HepG2 (cell line): ENCODE data around the gene CCNYL1. TPM values are rescaled to one million over a fixed set of nuclear protein-coding genes. Genes with fewer than 3 reads are reported as not detected.

Source experiments
- CBFB ChIP-seq: sonication (generic); formaldehyde crosslinking; IDR thresholded peaks from 2 replicates; pipeline ENCODE4 v1.4.0; 2020; ENCODE audit warnings: missing genetic modification reagents
- CBX2 ChIP-seq, 2 experiments: fragments of 200-600 bp in 1 of 2; sonication (generic); formaldehyde crosslinking in 1 of 2; IDR thresholded peaks; 2 replicates each; pipeline versions ENCODE4 v1.7.0 to v1.8.1; 2018 to 2022; ENCODE audit warnings: low read depth in 2 of 2, low read length in 1 of 2, mild to moderate bottlenecking in 1 of 2, missing genetic modification reagents in 1 of 2
- CBX5 ChIP-seq: sonication (generic); formaldehyde crosslinking; IDR thresholded peaks from 2 replicates; pipeline ENCODE4 v1.4.0; 2020; ENCODE audit warnings: missing genetic modification reagents, borderline replicate concordance
- CENPX ChIP-seq: sonication (generic); formaldehyde crosslinking; IDR thresholded peaks from 2 replicates; pipeline ENCODE4 v1.9.0; 2021; ENCODE audit warnings: mild to moderate bottlenecking, missing genetic modification reagents, moderate library complexity
- CERS6 ChIP-seq: sonication (generic); formaldehyde crosslinking; IDR thresholded peaks from 2 replicates; pipeline ENCODE4 v1.5.0; 2020; ENCODE audit warnings: missing genetic modification reagents
- GABPB1 ChIP-seq: IDR thresholded peaks from 2 replicates; pipeline ENCODE4 v1.6.1; 2016; ENCODE audit warnings: mild to moderate bottlenecking, missing genetic modification reagents, moderate library complexity, missing compliant biosample characterization
- GLI4 ChIP-seq: sonication (generic); formaldehyde crosslinking; IDR thresholded peaks from 2 replicates; pipeline ENCODE4 v1.5.1; 2020; ENCODE audit warnings: missing genetic modification reagents, mild to moderate bottlenecking, moderate library complexity, borderline replicate concordance
- HNRNPL ChIP-seq: fragments of 200-400 bp; formaldehyde crosslinking; IDR thresholded peaks from 2 replicates; pipeline ENCODE4 v1.6.1; 2017; ENCODE audit warnings: mild to moderate bottlenecking, low read depth, low read length
- HOXD1 ChIP-seq: sonication (generic); formaldehyde crosslinking; IDR thresholded peaks from 2 replicates; pipeline ENCODE4 v1.5.0; 2020; ENCODE audit warnings: missing genetic modification reagents
- KDM6A ChIP-seq: IDR thresholded peaks from 2 replicates; pipeline ENCODE4 v1.6.1; 2016; ENCODE audit warnings: low read depth
- KLF11 ChIP-seq: IDR thresholded peaks from 2 replicates; pipeline ENCODE4 v1.6.1; 2016; ENCODE audit warnings: missing compliant biosample characterization
- KLF15 ChIP-seq: sonication (generic); formaldehyde crosslinking; IDR thresholded peaks from 2 replicates; pipeline ENCODE4 v1.8.1; 2023; ENCODE audit warnings: borderline replicate concordance, mild to moderate bottlenecking, inconsistent platforms, missing genetic modification reagents, mixed read lengths
- MAF1 ChIP-seq: sonication (generic); formaldehyde crosslinking; IDR thresholded peaks from 2 replicates; pipeline ENCODE4 v1.5.0; 2020; ENCODE audit warnings: missing genetic modification reagents, borderline replicate concordance
- NCOA5 ChIP-seq: sonication (generic); formaldehyde crosslinking; IDR thresholded peaks from 2 replicates; pipeline ENCODE4 v1.4.0; 2020; ENCODE audit warnings: missing genetic modification reagents
- NFE2L2 ChIP-seq: fragments of 150-350 bp; IDR thresholded peaks from 2 replicates; pipeline ENCODE4 v1.6.1; 2014; ENCODE audit warnings: low read length
- NFIB ChIP-seq: sonication (generic); formaldehyde crosslinking; IDR thresholded peaks from 2 replicates; pipeline ENCODE4 v1.9.0; 2021; ENCODE audit warnings: missing genetic modification reagents, mild to moderate bottlenecking, borderline replicate concordance
- NFYC ChIP-seq: IDR thresholded peaks from 2 replicates; pipeline ENCODE4 v1.6.1; 2016; ENCODE audit warnings: missing genetic modification reagents, missing compliant biosample characterization
- PHF21A ChIP-seq: sonication (generic); formaldehyde crosslinking; IDR thresholded peaks from 2 replicates; pipeline ENCODE4 v1.5.0; 2020; ENCODE audit warnings: mild to moderate bottlenecking, missing genetic modification reagents
- RNF2 ChIP-seq: fragments of 450-650 bp; conservative IDR thresholded peaks from 2 replicates; pipeline ENCODE4 v1.6.1; 2016; ENCODE audit warnings: low read depth
- SATB2 ChIP-seq: sonication (generic); formaldehyde crosslinking; IDR thresholded peaks from 2 replicates; pipeline ENCODE4 v1.5.0; 2020; ENCODE audit warnings: missing genetic modification reagents
- SETDB1 ChIP-seq: sonication (generic); formaldehyde crosslinking; IDR thresholded peaks from 2 replicates; pipeline ENCODE4 v1.5.1; 2020; ENCODE audit warnings: missing genetic modification reagents, mild to moderate bottlenecking, borderline replicate concordance
- SYNCRIP ChIP-seq: fragments of 200-400 bp; formaldehyde crosslinking; IDR thresholded peaks from 2 replicates; pipeline ENCODE4 v1.6.1; 2018; ENCODE audit warnings: mild to moderate bottlenecking, low read depth, low read length; ENCODE audit not compliant: insufficient read depth
- TCF7 ChIP-seq: sonication (generic); IDR thresholded peaks from 2 replicates; pipeline ENCODE4 v1.6.1; 2016; ENCODE audit warnings: antibody characterized with exemption, low read depth
- XBP1 ChIP-seq: sonication (generic); formaldehyde crosslinking; IDR thresholded peaks from 2 replicates; pipeline ENCODE4 v1.5.0; 2020; ENCODE audit warnings: missing genetic modification reagents
- ZBTB20 ChIP-seq: sonication (generic); formaldehyde crosslinking; IDR thresholded peaks from 2 replicates; pipeline ENCODE4 v1.8.1; 2023; ENCODE audit warnings: missing genetic modification reagents, low read depth, mild to moderate bottlenecking, borderline replicate concordance
- ZEB1 ChIP-seq: IDR thresholded peaks from 2 replicates; pipeline ENCODE4 v1.6.1; 2012; ENCODE audit warnings: mild to moderate bottlenecking, low read depth, inconsistent platforms; ENCODE audit not compliant: insufficient replicate concordance
- ZFP1 ChIP-seq: IDR thresholded peaks from 2 replicates; pipeline ENCODE4 v1.6.1; 2016
- ZNF232 ChIP-seq: sonication (generic); formaldehyde crosslinking; IDR thresholded peaks from 2 replicates; pipeline ENCODE4 v1.4.0; 2020; ENCODE audit warnings: missing genetic modification reagents, borderline replicate concordance
- ZNF30 ChIP-seq: sonication (generic); formaldehyde crosslinking; IDR thresholded peaks from 2 replicates; pipeline ENCODE4 v1.5.0; 2020; ENCODE audit warnings: mild to moderate bottlenecking, missing genetic modification reagents
- ZNF446 ChIP-seq: sonication (generic); formaldehyde crosslinking; IDR thresholded peaks from 2 replicates; pipeline ENCODE4 v1.5.0; 2020; ENCODE audit warnings: mild to moderate bottlenecking, missing genetic modification reagents
- ZNF570 ChIP-seq: sonication (generic); formaldehyde crosslinking; IDR thresholded peaks from 2 replicates; pipeline ENCODE4 v1.4.0; 2020; ENCODE audit warnings: mild to moderate bottlenecking, missing genetic modification reagents, borderline replicate concordance
- polyA plus RNA-seq, 8 experiments: library from polyadenylated mRNA; depleted of rRNA in 3 of 8; stranded (reverse) in 7 of 8; unstranded in 1 of 8; fragments of >200 nt; fragmentation: Illumina TruSeq in 4 of 8; extraction: Trizol in 4 of 8; gene quantifications; 2 replicates each; pipeline versions ENCODE4 v1.2.1 to v1.2.3, GENCODE V29; 2011 to 2016; ENCODE audit warnings: low read depth in 4 of 8, missing spikeins in 1 of 8, mixed read lengths in 1 of 8; ENCODE audit not compliant: insufficient read depth in 1 of 8
- total RNA-seq, 5 experiments: library from RNA; depleted of rRNA; stranded (reverse); fragments of >200 nt; fragmentation: Illumina TruSeq; extraction: Trizol; gene quantifications; 2 replicates each; pipeline ENCODE4 v1.2.3, GENCODE V29; 2016; ENCODE audit warnings: low read depth in 1 of 5

CCNYL1 gene
- total and polyA plus RNA-seq, 2 of the 13 experiments (the other 11 are each of a cell fraction or from before 2014, with no cell fraction given) = 12.5 to 16.2 TPM

GRCh38 chr2:207711750-207712530 lies 500 bp downstream of the CCNYL1 start (continued):
- TF ChIP-seq SYNCRIP (no peak), ZNF446 (CRISPR knock-in tag) (0 out of 2 replicates have a peak, but pooled peaks have one; percentile 63), KLF11 (no peak), ZNF570 (CRISPR knock-in tag) (no peak), GABPB1 (CRISPR knock-in tag) (peak; percentile 7; the same call in 1 of the 2 replicates), CERS6 (CRISPR knock-in tag) (no peak), HOXD1 (CRISPR knock-in tag) (peak; percentile 67; the same call in 1 of the 2 replicates), KLF15 (CRISPR knock-in tag) (no peak), ZNF232 (CRISPR knock-in tag) (no peak), SETDB1 (no peak), RNF2 (no peak), NFYC (CRISPR knock-in tag) (no peak), HNRNPL (peak; percentile 70), SATB2 (CRISPR knock-in tag) (0 out of 2 replicates have a peak, but pooled peaks have one; percentile 58), NFE2L2 (no peak), NFIB (CRISPR knock-in tag) (no peak), CENPX (no peak), CBX2 (IDR thresholded peaks at IDR 0.05; ENCODE audit: low read depth, low read length) (no peak), CBX2 (CRISPR knock-in tag; IDR thresholded peaks at IDR 0.05; ENCODE audit: low read depth) (no peak), MAF1 (CRISPR knock-in tag) (no peak), CBX5 (CRISPR knock-in tag) (no peak; the same call in 1 of the 2 replicates), ZEB1 (no peak), ZBTB20 (peak; percentile 12; the same call in 1 of the 2 replicates), TCF7 (no peak), CBFB (CRISPR knock-in tag) (no peak; the same call in 1 of the 2 replicates), NCOA5 (CRISPR knock-in tag) (no peak), GLI4 (no peak), PHF21A (CRISPR knock-in tag) (no peak), KDM6A (no peak), ZFP1 (CRISPR knock-in tag) (no peak), ZNF30 (CRISPR knock-in tag) (no peak), XBP1 (CRISPR knock-in tag) (no peak)
